ENCODE measurements around the gene CYGB. TPM values are rescaled to one million over a fixed set of nuclear protein-coding genes. Genes with fewer than 3 reads are reported as not detected.

Gene CYGB
- total and polyA plus RNA-seq, 9 of the 15 experiments (the other 6 are each of a cell fraction or from before 2014, with no cell fraction given): 0.08 to 0.95 (median 0.18) TPM; not detected in 5

- TF ChIP-seq PCBP2 (IDR thresholded peaks at IDR 0.05; ENCODE audit: low read depth, low read length, poor library complexity, severe bottlenecking): no peak
- no peak for TF ChIP-seq CSDE1 (IDR thresholded peaks at IDR 0.05)
- TF ChIP-seq GABPA (tag; conservative IDR thresholded peaks at IDR 0.05; ENCODE audit: low read depth): no peak
- no peak for TF ChIP-seq SMAD2 (IDR thresholded peaks at IDR 0.05; ENCODE audit: low read depth, low read length)
- TF ChIP-seq FUS (optimal IDR thresholded peaks at IDR 0.05; ENCODE audit: low read depth, low read length): no peak
- peak; percentile 81 for TF ChIP-seq ZBTB33 (CRISPR knock-in tag; IDR thresholded peaks at IDR 0.05)
- no peak for TF ChIP-seq SIN3A (IDR thresholded peaks at IDR 0.05; ENCODE audit: borderline replicate concordance in 2 of 2, control insufficient read depth in 1 of 2, low read depth in 2 of 2, low read length in 2 of 2)
- TF ChIP-seq ZBTB7A (IDR thresholded peaks at IDR 0.05; ENCODE audit: borderline replicate concordance, control insufficient read depth, low read depth, low read length): peak; percentile 59
- TF ChIP-seq, protein P1, sequence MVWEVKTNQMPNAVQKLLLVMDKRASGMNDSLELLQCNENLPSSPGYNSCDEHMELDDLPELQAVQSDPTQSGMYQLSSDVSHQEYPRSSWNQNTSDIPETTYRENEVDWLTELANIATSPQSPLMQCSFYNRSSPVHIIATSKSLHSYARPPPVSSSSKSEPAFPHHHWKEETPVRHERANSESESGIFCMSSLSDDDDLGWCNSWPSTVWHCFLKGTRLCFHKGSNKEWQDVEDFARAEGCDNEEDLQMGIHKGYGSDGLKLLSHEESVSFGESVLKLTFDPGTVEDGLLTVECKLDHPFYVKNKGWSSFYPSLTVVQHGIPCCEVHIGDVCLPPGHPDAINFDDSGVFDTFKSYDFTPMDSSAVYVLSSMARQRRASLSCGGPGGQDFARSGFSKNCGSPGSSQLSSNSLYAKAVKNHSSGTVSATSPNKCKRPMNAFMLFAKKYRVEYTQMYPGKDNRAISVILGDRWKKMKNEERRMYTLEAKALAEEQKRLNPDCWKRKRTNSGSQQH (CRISPR knock-in tag; IDR thresholded peaks at IDR 0.05): no peak
These were observed 31.3 kb upstream of the CYGB start (continued) for GRCh38 chr17:76568811-76569221.

Measured in K562 (cell line).